ENCODE data around the gene DHPS.
A peak's percentile ranks its signal among the peaks of the same experiment; 100 is the strongest.
"Not testable (repeated sequence)": the region's sequence is repeated elsewhere in the genome, so short reads cannot be mapped to it uniquely, and the experiment has no call there.

The DHPS gene

GRCh38 chr19:12706332-12706718, 24.6 kb upstream of the DHPS start:
- TF ChIP-seq CTCF (IDR thresholded peaks at IDR 0.05; ENCODE audit: low read depth, low read length): no peak
- no peak overlapping the region for H3K4me3 ChIP-seq (ENCODE audit: low read depth, low read length)
- peaks cover 6% of the 10 kb centered on the region for H3K4me1 ChIP-seq
- H3K36me3 ChIP-seq: peaks cover 97% of the 10 kb centered on the region
- no peaks in the 10 kb centered on the region for H3K9me3 ChIP-seq
- DNase-seq: no peak
- H3K27me3 ChIP-seq: no peaks in the 10 kb centered on the region

- no peak for DNase-seq
- peaks cover 97% of the 10 kb centered on the region for H3K36me3 ChIP-seq
Measured at GRCh38 chr19:12705654-12706331, 24.1 kb upstream of the DHPS start.

GRCh38 chr19:12705169-12705568, 23.5 kb upstream of the DHPS start:
- TF ChIP-seq CTCF (IDR thresholded peaks at IDR 0.05; ENCODE audit: low read depth, low read length): no peak
- Histone ChIP-seq H3K4me3 (ENCODE audit: low read depth, low read length) (no peak overlapping the region), H3K4me1 (peaks cover 6% of the 10 kb centered on the region), H3K27me3 (no peaks in the 10 kb centered on the region), H3K9me3 (no peaks in the 10 kb centered on the region), H3K36me3 (peaks cover 95% of the 10 kb centered on the region)
- DNase-seq: no peak

More at GRCh38 chr19:12705654-12706331, 24.1 kb upstream of the DHPS start:
- Histone ChIP-seq H3K9me3 (no peaks in the 10 kb centered on the region), H3K27me3 (no peaks in the 10 kb centered on the region), H3K4me1 (peaks cover 6% of the 10 kb centered on the region), H3K4me3 (ENCODE audit: low read depth, low read length) (no peak overlapping the region)
- TF ChIP-seq CTCF (IDR thresholded peaks at IDR 0.05; ENCODE audit: low read depth, low read length): no peak

- no peak for TF ChIP-seq CTCF (IDR thresholded peaks at IDR 0.05; ENCODE audit: low read depth, low read length)
- Histone ChIP-seq H3K27me3 (no peaks in the 10 kb centered on the region), H3K9me3 (no peaks in the 10 kb centered on the region), H3K4me1 (peaks cover 6% of the 10 kb centered on the region), H3K4me3 (ENCODE audit: low read depth, low read length) (no peak overlapping the region), H3K36me3 (peaks cover 90% of the 10 kb centered on the region)
- peak; percentile 85 for DNase-seq
Measured at GRCh38 chr19:12703046-12703445, 21.4 kb upstream of the DHPS start.

- no peak for TF ChIP-seq CTCF (IDR thresholded peaks at IDR 0.05; ENCODE audit: low read depth, low read length)
Measured at GRCh38 chr19:12701596-12702282, 20.1 kb upstream of the DHPS start.

GRCh38 chr19:12698138-12698537, 16.5 kb upstream of the DHPS start:
- Histone ChIP-seq H3K36me3 (peaks cover 46% of the 10 kb centered on the region), H3K27me3 (no peaks in the 10 kb centered on the region), H3K4me1 (peaks cover 3% of the 10 kb centered on the region), H3K4me3 (ENCODE audit: low read depth, low read length) (no peak overlapping the region), H3K9me3 (no peaks in the 10 kb centered on the region)
- DNase-seq: no peak
- no peak for TF ChIP-seq CTCF (IDR thresholded peaks at IDR 0.05; ENCODE audit: low read depth, low read length)

More at GRCh38 chr19:12701596-12702282, 20.1 kb upstream of the DHPS start:
- no peak for DNase-seq
- H3K36me3 ChIP-seq: peaks cover 82% of the 10 kb centered on the region
- peaks cover 6% of the 10 kb centered on the region for H3K4me1 ChIP-seq
- no peaks in the 10 kb centered on the region for H3K9me3 ChIP-seq
- H3K4me3 ChIP-seq (ENCODE audit: low read depth, low read length): no peak overlapping the region
- H3K27me3 ChIP-seq: no peaks in the 10 kb centered on the region

GRCh38 chr19:12697425-12697824, 15.7 kb upstream of the DHPS start:
- not testable (repeated sequence) for H3K27me3 ChIP-seq, H3K9me3 ChIP-seq, DNase-seq, H3K4me1 ChIP-seq
- Histone ChIP-seq H3K4me3 (ENCODE audit: low read depth, low read length) (peak overlapping the region; percentile 92; the same call in 1 of the 2 replicates), H3K36me3 (peaks cover 39% of the 10 kb centered on the region)
